Inferior parietal cortex (tissue), 1 donor: ENCODE results near the gene TMPRSS7.
"Not testable (repeated sequence)": the region's sequence is repeated elsewhere in the genome, so short reads cannot be mapped to it uniquely, and the experiment has no call there.

Source experiments
- DNase-seq: peaks from one replicate; pipeline ENCODE4 v3.0.0-alpha.2; 2016; ENCODE audit errors: extremely low spot score

The TMPRSS7 gene

DNA sequence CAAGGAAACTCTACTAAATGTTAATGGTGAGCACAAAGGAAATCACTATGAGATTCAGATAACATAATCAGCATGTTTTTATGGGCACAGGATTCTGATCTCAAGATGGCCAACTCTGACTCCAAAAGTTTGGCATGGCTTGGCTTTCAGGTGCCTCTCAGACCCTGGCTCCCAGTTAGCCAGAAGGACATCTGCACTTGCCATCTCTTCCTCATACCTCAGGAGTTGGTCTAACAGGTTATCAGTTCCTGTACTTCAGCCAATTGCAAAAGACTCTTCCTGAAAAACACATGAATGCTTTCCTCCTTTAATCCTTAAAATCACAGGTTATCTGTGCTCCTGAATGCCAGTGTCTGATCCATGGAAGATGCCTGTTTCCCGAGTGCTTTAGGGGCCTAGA, 25.0 kb downstream of the TMPRSS7 start:
- no peak for DNase-seq

DNA sequence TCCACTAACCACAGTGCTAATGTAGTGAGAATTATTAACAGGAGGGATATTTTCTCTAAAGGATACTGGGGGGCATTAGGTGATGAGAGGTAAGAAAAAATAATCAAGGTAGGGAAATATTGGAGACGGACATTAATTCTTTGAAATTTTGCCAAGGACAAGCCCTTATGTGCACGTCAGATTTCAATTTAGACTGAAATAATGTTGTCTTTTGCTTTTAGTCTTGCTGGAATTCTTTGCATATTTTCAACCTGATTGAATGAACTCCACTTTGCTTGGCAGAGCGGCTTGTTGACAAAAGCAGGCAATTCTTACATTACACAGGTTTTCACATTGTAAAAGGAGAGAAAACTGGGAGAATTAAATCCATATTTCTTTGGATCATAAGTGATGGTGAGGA, 26.6 kb downstream of the TMPRSS7 start:
- no peak for DNase-seq

DNA sequence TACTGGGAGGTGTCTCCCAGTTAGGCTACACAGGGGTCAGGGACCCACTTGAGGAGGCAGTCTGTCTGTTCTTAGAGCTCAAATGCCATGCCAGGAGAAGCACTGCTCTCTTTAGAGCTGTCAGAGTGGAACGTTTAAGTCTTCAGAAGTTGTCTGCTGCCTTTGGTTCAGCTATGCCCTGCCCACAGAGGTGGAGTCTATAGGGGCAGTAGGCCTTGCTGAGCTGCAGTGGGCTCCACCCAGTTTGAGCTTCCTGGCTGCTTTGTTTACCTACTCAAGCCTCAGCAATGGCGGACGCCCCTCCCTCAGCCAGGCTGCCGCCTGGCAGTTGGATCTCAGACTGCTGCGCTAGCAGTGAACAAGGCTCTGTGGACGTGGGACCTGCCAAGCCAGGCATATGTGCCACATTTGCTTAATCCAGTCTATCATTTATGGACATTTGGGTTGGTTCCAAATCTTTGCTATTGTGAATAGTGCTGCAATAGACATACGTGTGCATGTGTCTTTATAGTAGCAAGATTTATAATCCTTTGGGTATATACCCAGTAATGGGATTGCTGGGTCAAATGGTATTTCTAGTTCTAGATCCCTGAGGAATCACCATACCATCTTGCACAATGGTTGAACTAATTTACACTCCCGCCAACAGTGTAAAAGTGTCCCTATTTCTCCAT, 38.0 kb downstream of the TMPRSS7 start:
- not testable (repeated sequence) for DNase-seq

GRCh38 chr3:112074006-112074405, 39.5 kb downstream of the TMPRSS7 start:
- no peak for DNase-seq

DNA sequence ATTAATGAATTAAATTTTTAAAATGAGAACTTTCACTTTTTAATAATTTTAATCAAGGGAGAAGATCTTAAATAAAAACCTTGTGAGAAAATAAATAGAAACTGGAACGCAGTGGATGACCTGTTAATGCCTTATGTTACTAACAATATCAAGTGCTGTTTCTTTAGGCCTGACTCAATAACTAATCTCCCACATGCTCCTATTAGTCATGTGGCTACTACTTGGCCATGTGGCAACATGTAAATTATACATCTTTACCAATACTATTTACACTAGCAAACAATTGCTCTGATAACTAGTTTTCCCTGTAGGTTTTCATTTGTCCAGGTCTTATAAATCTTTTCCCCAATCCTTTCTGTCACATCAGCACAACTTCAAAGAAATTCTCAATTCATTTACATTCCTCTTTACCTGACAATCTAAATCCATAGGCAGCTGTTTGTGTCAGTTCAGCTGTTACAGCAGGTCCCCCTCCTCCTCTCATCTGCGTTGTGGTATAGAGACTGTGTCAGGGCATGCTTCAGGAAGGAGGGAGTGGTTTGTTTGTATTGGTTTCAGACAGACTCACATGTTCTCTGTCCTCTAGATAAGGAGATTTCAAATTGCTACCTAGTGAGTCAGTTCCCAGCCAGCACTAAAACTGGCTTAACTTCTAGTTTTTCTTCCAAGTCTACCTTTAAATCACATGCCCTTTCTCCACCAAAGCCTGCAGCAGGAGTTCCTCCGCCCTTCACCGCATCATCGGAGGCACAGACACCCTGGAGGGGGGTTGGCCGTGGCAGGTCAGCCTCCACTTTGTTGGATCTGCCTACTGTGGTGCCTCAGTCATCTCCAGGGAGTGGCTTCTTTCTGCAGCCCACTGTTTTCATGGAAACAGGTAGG, 40.3 kb downstream of the TMPRSS7 start:
- no peak for DNase-seq

GRCh38 chr3:112078125-112079083, 43.9 kb downstream of the TMPRSS7 start:
- no peak for DNase-seq

DNA sequence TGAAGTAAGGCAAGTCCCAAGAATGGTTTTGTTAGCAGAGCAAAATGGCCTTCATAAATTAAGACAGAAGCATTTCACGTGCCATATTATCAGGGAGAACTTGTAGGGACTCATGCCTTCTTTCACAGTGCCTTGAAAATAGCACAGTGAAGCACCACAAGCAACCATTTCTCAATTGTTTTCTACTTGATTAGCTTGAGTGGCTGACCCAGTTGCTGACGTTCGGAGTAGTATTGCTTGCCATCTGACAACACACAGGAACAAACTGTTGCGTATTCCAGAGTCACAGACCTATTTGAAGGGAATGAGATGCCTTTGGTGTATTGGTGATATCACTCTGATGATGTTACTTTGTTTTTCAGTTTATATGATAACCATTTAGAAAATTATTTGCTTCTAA, 48.7 kb downstream of the TMPRSS7 start:
- DNase-seq: no peak

GRCh38 chr3:112084980-112085705, 50.6 kb downstream of the TMPRSS7 start:
- DNase-seq: no peak

DNA sequence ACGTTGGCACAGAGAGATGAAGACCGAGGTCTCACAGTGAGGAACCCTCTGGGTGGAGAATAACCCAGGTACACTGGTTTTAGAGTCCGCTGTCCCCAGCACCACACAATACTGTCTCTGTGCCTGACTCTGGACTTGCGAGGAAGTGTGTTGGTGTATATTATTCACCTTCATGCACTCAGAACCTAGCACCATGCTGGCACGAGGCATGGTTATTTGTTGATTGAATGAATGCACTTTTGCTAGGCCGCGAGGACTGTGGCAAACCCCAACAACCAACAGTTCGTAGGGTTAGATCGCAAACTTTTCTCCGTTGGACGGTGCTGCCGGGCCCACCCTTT, 51.2 kb downstream of the TMPRSS7 start:
- DNase-seq: no peak

DNA sequence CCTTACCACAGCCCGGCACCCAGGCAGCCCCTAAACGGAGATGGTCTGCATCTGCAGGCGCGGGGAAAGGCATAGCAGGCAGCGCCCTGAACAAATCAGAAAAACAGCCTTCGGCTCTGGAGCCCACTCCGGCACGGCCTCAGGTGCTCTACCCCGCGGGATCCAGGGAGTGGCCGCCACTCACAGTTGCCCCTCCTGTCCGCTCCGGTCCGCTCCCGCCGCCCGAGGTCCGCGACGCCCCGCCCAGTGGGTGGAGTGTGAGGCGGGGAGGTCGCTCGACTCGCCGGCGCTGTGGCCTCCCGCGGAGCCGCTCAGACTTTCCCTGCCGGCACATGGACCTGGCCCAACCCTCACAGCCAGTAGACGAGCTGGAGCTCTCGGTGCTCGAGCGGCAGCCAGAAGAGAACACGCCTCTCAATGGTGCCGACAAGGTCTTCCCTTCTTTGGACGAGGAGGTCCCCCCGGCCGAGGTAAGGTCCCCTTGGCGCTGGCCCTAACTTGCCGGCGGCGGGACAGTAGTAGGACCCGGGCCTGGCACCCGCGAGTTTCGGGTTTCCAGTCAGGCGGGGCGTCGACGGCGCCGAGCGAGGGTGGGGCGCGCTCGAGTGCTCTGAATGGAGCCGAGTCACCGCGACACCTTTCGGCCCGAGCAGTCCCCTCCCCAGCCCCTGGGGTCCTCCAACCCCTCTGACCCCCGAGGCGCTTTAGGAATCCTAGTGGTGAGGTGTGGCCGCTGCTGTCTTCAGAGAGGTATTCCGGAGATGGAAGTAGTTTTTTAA, 51.7 kb downstream of the TMPRSS7 start, which contains the start of gene C3orf52:
Gene C3orf52, plus strand, starts transcription at position 314 of the 779 bp plus-strand sequence. Its CDS starts 19 bp downstream, at position 333.
- DNase-seq: peak; percentile 20

DNA sequence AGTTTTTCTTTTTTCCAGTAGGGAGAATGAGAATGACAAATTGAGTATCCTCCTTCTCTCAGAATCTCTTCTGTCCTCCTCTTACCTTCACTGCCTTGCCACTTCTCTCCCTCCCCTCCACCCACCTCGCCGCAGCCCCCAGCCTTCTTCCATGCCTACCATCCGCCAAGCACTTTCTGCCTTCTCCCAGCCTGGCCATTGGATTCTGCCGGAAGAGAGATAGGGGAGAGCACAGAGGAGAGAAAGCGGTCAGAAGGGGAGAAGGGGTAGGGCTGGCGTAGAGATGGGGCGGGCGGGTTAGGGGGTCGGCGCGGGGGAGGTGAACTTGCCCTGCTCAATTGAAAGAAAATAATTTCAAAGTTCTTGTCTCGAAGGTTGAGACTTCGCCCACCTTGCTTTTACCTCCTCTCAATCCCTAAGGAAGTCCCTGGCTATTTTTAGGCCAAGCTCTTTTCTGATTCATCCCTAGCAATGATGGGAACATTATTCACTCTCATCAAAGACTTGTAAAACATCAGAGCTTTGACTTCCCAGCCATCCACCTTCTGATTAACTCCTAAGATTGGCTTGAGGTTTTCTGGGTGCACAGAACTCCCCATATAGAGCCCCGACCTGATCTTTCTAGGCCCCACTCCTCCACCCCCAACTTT, 52.5 kb downstream of the TMPRSS7 start:
- DNase-seq: no peak

GRCh38 chr3:112087746-112088145, 53.2 kb downstream of the TMPRSS7 start:
- no peak for DNase-seq

DNA sequence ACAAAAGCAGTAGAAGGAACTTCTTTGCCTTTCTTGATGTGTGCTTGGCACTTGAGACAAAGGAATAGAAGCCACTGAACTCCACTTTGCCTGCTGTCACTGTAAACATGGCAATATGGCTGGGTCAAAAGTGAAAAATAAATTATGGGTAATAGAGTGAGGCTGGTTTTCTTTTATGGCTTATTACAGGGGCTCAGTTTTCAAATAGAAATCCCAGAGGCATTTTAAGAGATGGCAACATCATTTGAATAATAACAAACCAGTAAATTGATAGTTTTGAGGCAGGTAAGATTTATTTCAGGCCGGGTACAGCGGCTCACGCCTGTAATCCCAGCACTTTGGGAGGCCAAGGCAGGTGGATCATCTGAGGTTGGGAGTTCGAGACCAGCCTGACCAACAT, 54.4 kb downstream of the TMPRSS7 start:
- DNase-seq: no peak

GRCh38 chr3:112089956-112090886, 55.7 kb downstream of the TMPRSS7 start:
- DNase-seq: no peak

DNA sequence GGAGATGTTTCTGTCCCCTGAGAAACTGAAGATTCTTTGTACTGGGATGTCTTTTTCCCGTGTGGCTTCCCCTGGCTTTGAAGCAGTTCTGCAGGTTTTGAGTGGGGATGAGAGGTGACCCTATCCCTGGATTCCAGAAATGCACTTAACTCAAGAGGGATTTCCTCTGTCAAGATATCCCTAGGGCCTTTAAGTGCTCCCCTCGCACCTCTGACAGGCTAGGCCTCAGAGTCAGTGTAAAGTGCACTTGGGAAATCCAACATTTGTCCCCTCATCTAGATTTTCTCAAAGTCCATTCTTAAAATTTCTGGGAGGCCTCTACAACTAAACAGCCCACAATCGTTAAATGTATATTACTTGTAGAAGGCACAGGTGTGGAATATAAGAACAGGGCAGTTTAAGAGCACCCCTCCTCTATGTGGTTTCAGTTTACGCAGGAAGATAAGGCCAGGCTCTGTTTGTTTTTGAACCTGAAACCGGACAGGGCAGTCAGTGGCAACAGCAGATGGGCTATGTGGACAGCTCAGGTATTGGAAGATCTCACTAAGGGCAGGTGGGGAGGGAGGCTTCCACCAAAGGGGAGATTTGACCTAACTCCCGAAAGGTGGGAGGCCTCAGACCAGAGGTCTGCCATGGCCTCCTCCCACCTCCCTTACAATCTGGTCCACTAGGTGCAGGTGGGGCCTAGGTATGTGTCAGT, 56.5 kb downstream of the TMPRSS7 start:
- no peak for DNase-seq

GRCh38 chr3:112092496-112093179, 58.1 kb downstream of the TMPRSS7 start:
- no peak for DNase-seq

- no peak for DNase-seq
Observed at GRCh38 chr3:112093180-112093522, 58.6 kb downstream of the TMPRSS7 start.

DNA sequence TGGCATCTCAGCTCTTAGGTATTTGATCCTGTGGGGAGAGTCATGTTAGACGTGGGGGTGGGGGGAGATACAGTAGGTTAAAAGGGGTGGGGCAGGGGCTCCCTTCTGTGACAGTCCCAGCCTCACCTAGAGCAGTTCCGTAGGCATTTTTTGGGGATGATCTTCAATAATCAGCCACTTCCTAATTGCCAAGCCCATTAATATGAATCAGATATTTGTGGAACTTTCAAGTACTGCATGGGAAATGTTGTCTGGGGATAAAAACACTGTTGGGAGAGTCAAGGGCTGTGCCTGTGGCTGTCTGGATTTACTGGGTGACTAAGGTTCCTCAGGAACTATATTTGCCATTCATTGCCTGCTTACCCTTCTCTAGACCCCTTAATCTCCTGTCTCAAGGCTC, 61.2 kb downstream of the TMPRSS7 start:
- DNase-seq: no peak
